ENCODE results near the gene SVOPL.

The SVOPL gene

GRCh38 chr7:138649506-138649905 lies 51.7 kb downstream of the SVOPL start:
- Histone ChIP-seq H2BK5ac (ENCODE audit: low read depth, low read length, poor library complexity) (no peak overlapping the region), H3K18ac (ENCODE audit: low read length) (no peak overlapping the region), H2BK12ac (ENCODE audit: low read length) (no peak overlapping the region), H3K79me2 (ENCODE audit: control insufficient read depth, insufficient read depth, low read length, poor library complexity) (no peaks in the 10 kb centered on the region), H3K4me3 (ENCODE audit: low read depth, low read length) (no peak overlapping the region), H3K9ac (ENCODE audit: low read length) (no peak overlapping the region), H3K23ac (ENCODE audit: low read length) (no peak overlapping the region), H4K8ac (ENCODE audit: low read depth, low read length) (no peak overlapping the region), H2AK5ac (ENCODE audit: low read length) (no peak overlapping the region), H3K27ac (ENCODE audit: low read depth, low read length) (no peak overlapping the region), H3K27me3 (ENCODE audit: insufficient read depth, low read length) (no peaks in the 10 kb centered on the region), H3K36me3 (ENCODE audit: control insufficient read depth in 1 of 2, insufficient read depth in 2 of 2, low read length in 2 of 2) (peaks cover 0 to 1% of the 10 kb centered on the region in 2 experiments), H2BK120ac (ENCODE audit: insufficient read depth, low read length, poor library complexity) (no peak overlapping the region), H3K79me1 (ENCODE audit: low read length) (no peaks in the 10 kb centered on the region), H2AFZ (ENCODE audit: insufficient read depth, low read length, poor library complexity) (no peak overlapping the region), H3K9me3 (ENCODE audit: insufficient read depth, low read depth, low read length) (peaks cover 4% of the 10 kb centered on the region), H3K14ac (ENCODE audit: low read length) (no peak overlapping the region), H3K4ac (ENCODE audit: low read depth, low read length) (no peak overlapping the region), H4K12ac (ENCODE audit: low read depth, low read length) (no peak overlapping the region), H3K4me2 (ENCODE audit: low read length) (no peak overlapping the region), H4K91ac (ENCODE audit: low read depth, low read length) (no peak overlapping the region), H3K4me1 (ENCODE audit: control insufficient read depth in 1 of 2, insufficient read depth in 2 of 2, low read length in 2 of 2) (no peaks in the 10 kb centered on the region)
- DNase-seq: peak in 1 of 2 donors; percentile 41
- no CpG with 5 or more reads among the region's 5 CpGs for WGBS (ENCODE audit: extremely low coverage, insufficient coverage, insufficient read length)

GRCh38 chr7:138645284-138645683 lies 55.9 kb downstream of the SVOPL start:
- Histone ChIP-seq H3K23ac (ENCODE audit: low read length) (no peak overlapping the region), H3K27ac (ENCODE audit: low read depth, low read length) (no peak overlapping the region), H3K9me3 (ENCODE audit: insufficient read depth, low read depth, low read length) (no peaks in the 10 kb centered on the region), H3K18ac (ENCODE audit: low read length) (no peak overlapping the region), H3K4me3 (ENCODE audit: low read depth, low read length) (no peak overlapping the region), H3K79me1 (ENCODE audit: low read length) (no peaks in the 10 kb centered on the region), H2AK5ac (ENCODE audit: low read length) (no peak overlapping the region), H2BK5ac (ENCODE audit: low read depth, low read length, poor library complexity) (no peak overlapping the region), H3K4me1 (ENCODE audit: control insufficient read depth in 1 of 2, insufficient read depth in 2 of 2, low read length in 2 of 2) (no peaks in the 10 kb centered on the region), H3K27me3 (ENCODE audit: insufficient read depth, low read length) (no peaks in the 10 kb centered on the region), H4K8ac (ENCODE audit: low read depth, low read length) (no peak overlapping the region), H3K4me2 (ENCODE audit: low read length) (no peak overlapping the region), H3K36me3 (ENCODE audit: control insufficient read depth in 1 of 2, insufficient read depth in 2 of 2, low read length in 2 of 2) (no peaks in the 10 kb centered on the region), H3K9ac (ENCODE audit: low read length) (no peak overlapping the region), H3K4ac (ENCODE audit: low read depth, low read length) (no peak overlapping the region), H3K79me2 (ENCODE audit: control insufficient read depth, insufficient read depth, low read length, poor library complexity) (no peaks in the 10 kb centered on the region), H4K91ac (ENCODE audit: low read depth, low read length) (no peak overlapping the region), H3K14ac (ENCODE audit: low read length) (no peak overlapping the region), H2AFZ (ENCODE audit: insufficient read depth, low read length, poor library complexity) (no peak overlapping the region), H4K12ac (ENCODE audit: low read depth, low read length) (no peak overlapping the region), H2BK120ac (ENCODE audit: insufficient read depth, low read length, poor library complexity) (no peak overlapping the region), H2BK12ac (ENCODE audit: low read length) (no peak overlapping the region)
- no CpG with 5 or more reads among the region's 7 CpGs for WGBS (ENCODE audit: extremely low coverage, insufficient coverage, insufficient read length)
- no peak for DNase-seq

GRCh38 chr7:138632826-138633602 lies 68.1 kb downstream of the SVOPL start:
- Histone ChIP-seq H3K36me3 (ENCODE audit: control insufficient read depth in 1 of 2, insufficient read depth in 2 of 2, low read length in 2 of 2) (no peaks in the 10 kb centered on the region), H3K18ac (ENCODE audit: low read length) (no peak overlapping the region), H4K12ac (ENCODE audit: low read depth, low read length) (no peak overlapping the region), H4K91ac (ENCODE audit: low read depth, low read length) (no peak overlapping the region), H4K8ac (ENCODE audit: low read depth, low read length) (no peak overlapping the region), H2AFZ (ENCODE audit: insufficient read depth, low read length, poor library complexity) (no peak overlapping the region), H3K4me2 (ENCODE audit: low read length) (no peak overlapping the region), H3K79me1 (ENCODE audit: low read length) (no peaks in the 10 kb centered on the region), H3K9me3 (ENCODE audit: insufficient read depth, low read depth, low read length) (peaks cover 2% of the 10 kb centered on the region), H3K4ac (ENCODE audit: low read depth, low read length) (no peak overlapping the region), H3K27me3 (ENCODE audit: insufficient read depth, low read length) (no peaks in the 10 kb centered on the region), H3K23ac (ENCODE audit: low read length) (no peak overlapping the region), H2BK12ac (ENCODE audit: low read length) (no peak overlapping the region), H3K9ac (ENCODE audit: low read length) (no peak overlapping the region), H3K4me1 (ENCODE audit: control insufficient read depth in 1 of 2, insufficient read depth in 2 of 2, low read length in 2 of 2) (no peaks in the 10 kb centered on the region), H3K27ac (ENCODE audit: low read depth, low read length) (no peak overlapping the region), H2AK5ac (ENCODE audit: low read length) (no peak overlapping the region), H3K4me3 (ENCODE audit: low read depth, low read length) (no peak overlapping the region), H3K79me2 (ENCODE audit: control insufficient read depth, insufficient read depth, low read length, poor library complexity) (no peaks in the 10 kb centered on the region), H2BK120ac (ENCODE audit: insufficient read depth, low read length, poor library complexity) (no peak overlapping the region), H2BK5ac (ENCODE audit: low read depth, low read length, poor library complexity) (no peak overlapping the region), H3K14ac (ENCODE audit: low read length) (no peak overlapping the region)
- no peak for DNase-seq
- no CpG with 5 or more reads among the region's 12 CpGs for WGBS (ENCODE audit: extremely low coverage, insufficient coverage, insufficient read length)

GRCh38 chr7:138632384-138632783 lies 68.8 kb downstream of the SVOPL start:
- Histone ChIP-seq H2BK5ac (ENCODE audit: low read depth, low read length, poor library complexity) (no peak overlapping the region), H3K18ac (ENCODE audit: low read length) (no peak overlapping the region), H4K91ac (ENCODE audit: low read depth, low read length) (no peak overlapping the region), H3K4me1 (ENCODE audit: control insufficient read depth in 1 of 2, insufficient read depth in 2 of 2, low read length in 2 of 2) (no peaks in the 10 kb centered on the region), H3K4me2 (ENCODE audit: low read length) (no peak overlapping the region), H2AFZ (ENCODE audit: insufficient read depth, low read length, poor library complexity) (no peak overlapping the region), H4K8ac (ENCODE audit: low read depth, low read length) (no peak overlapping the region), H3K14ac (ENCODE audit: low read length) (no peak overlapping the region), H3K27me3 (ENCODE audit: insufficient read depth, low read length) (no peaks in the 10 kb centered on the region), H3K4me3 (ENCODE audit: low read depth, low read length) (no peak overlapping the region), H4K12ac (ENCODE audit: low read depth, low read length) (no peak overlapping the region), H3K9ac (ENCODE audit: low read length) (no peak overlapping the region), H3K9me3 (ENCODE audit: insufficient read depth, low read depth, low read length) (peaks cover 2% of the 10 kb centered on the region), H3K23ac (ENCODE audit: low read length) (no peak overlapping the region), H3K79me1 (ENCODE audit: low read length) (no peaks in the 10 kb centered on the region), H3K79me2 (ENCODE audit: control insufficient read depth, insufficient read depth, low read length, poor library complexity) (no peaks in the 10 kb centered on the region), H2BK120ac (ENCODE audit: insufficient read depth, low read length, poor library complexity) (no peak overlapping the region), H3K27ac (ENCODE audit: low read depth, low read length) (no peak overlapping the region), H2BK12ac (ENCODE audit: low read length) (no peak overlapping the region), H3K4ac (ENCODE audit: low read depth, low read length) (no peak overlapping the region), H3K36me3 (ENCODE audit: control insufficient read depth in 1 of 2, insufficient read depth in 2 of 2, low read length in 2 of 2) (no peaks in the 10 kb centered on the region), H2AK5ac (ENCODE audit: low read length) (no peak overlapping the region)
- WGBS (ENCODE audit: extremely low coverage, insufficient coverage, insufficient read length): no CpG with 5 or more reads among the region's 2 CpGs
- no peak for DNase-seq

All from trophoblast cell (in vitro differentiated cells and primary cell).